H9 (cell line): Measurements from ENCODE around the gene CCDC158. TPM values are rescaled to one million over a fixed set of nuclear protein-coding genes. Genes with fewer than 3 reads are reported as not detected.

Experiments
- DNase-seq: peaks from one replicate; pipeline ENCODE4 v3.0.0-alpha.2; 2017
- H2AFZ ChIP-seq: one replicate; pipeline ENCODE4 v1.6.1; 2013; ENCODE audit warnings: mild to moderate bottlenecking, low read length, control low read depth, moderate library complexity
- H2AK5ac ChIP-seq: 2 replicates; pipeline ENCODE4 v1.6.1; 2013; ENCODE audit warnings: low read length, control low read depth, mixed read lengths; ENCODE audit not compliant: insufficient read length
- H2BK120ac ChIP-seq: one replicate; pipeline ENCODE4 v1.6.1; 2013; ENCODE audit warnings: low read depth, mild to moderate bottlenecking, low read length, control low read depth, inconsistent platforms; ENCODE audit not compliant: poor library complexity, severe bottlenecking
- H2BK12ac ChIP-seq: 2 replicates; pipeline ENCODE4 v1.6.1; 2013; ENCODE audit warnings: low read length, control low read depth, mixed read lengths, low read depth; ENCODE audit not compliant: insufficient read length
- H2BK15ac ChIP-seq: 2 replicates; pipeline ENCODE4 v1.6.1; 2013; ENCODE audit warnings: low read depth, low read length, control low read depth
- H2BK20ac ChIP-seq: one replicate; pipeline ENCODE4 v1.6.1; 2013; ENCODE audit warnings: low read depth, mild to moderate bottlenecking, low read length, control low read depth, inconsistent platforms; ENCODE audit not compliant: poor library complexity, severe bottlenecking
- H2BK5ac ChIP-seq: 2 replicates; pipeline ENCODE4 v1.6.1; 2013; ENCODE audit warnings: low read length, control low read depth, mixed read lengths; ENCODE audit not compliant: insufficient read length
- H3K14ac ChIP-seq: 2 replicates; pipeline ENCODE4 v1.6.1; 2013; ENCODE audit warnings: low read length, control low read depth; ENCODE audit not compliant: insufficient read depth
- H3K18ac ChIP-seq: 2 replicates; pipeline ENCODE4 v1.6.1; 2013; ENCODE audit warnings: low read depth, mild to moderate bottlenecking, mixed read lengths, low read length, control low read depth; ENCODE audit not compliant: insufficient read length
- H3K23ac ChIP-seq: 2 replicates; pipeline ENCODE4 v1.6.1; 2013; ENCODE audit warnings: low read length, control low read depth, mixed read lengths, low read depth; ENCODE audit not compliant: insufficient read length
- H3K23me2 ChIP-seq: 2 replicates; pipeline ENCODE4 v1.6.1; 2013; ENCODE audit warnings: low read depth, mild to moderate bottlenecking, mixed read lengths, low read length, control low read depth; ENCODE audit not compliant: insufficient read length, poor library complexity, severe bottlenecking
- H3K27ac ChIP-seq: 2 replicates; pipeline ENCODE4 v1.5.1; 2013; ENCODE audit warnings: low read length, control low read depth, mixed read lengths, low read depth; ENCODE audit not compliant: insufficient read length
- H3K27me3 ChIP-seq: 2 replicates; pipeline ENCODE4 v1.6.1; 2013; ENCODE audit warnings: low read length, control low read depth, inconsistent platforms; ENCODE audit not compliant: insufficient read depth
- H3K4ac ChIP-seq: 2 replicates; pipeline ENCODE4 v1.6.1; 2013; ENCODE audit warnings: low read depth, mild to moderate bottlenecking, control low read depth, inconsistent platforms, low read length, moderate library complexity
- H3K4me1 ChIP-seq: 2 replicates; pipeline ENCODE4 v1.6.1; 2013; ENCODE audit warnings: low read length, control low read depth, inconsistent platforms; ENCODE audit not compliant: insufficient read depth
- H3K4me2 ChIP-seq: 2 replicates; pipeline ENCODE4 v1.6.1; 2013; ENCODE audit warnings: low read length, control low read depth, mixed read lengths; ENCODE audit not compliant: insufficient read length, insufficient read depth
- H3K56ac ChIP-seq: 2 replicates; pipeline ENCODE4 v1.6.1; 2013; ENCODE audit warnings: low read depth, mild to moderate bottlenecking, mixed read lengths, low read length, control low read depth; ENCODE audit not compliant: insufficient read length
- H3K79me1 ChIP-seq: 2 replicates; pipeline ENCODE4 v1.6.1; 2013; ENCODE audit warnings: low read depth, mild to moderate bottlenecking, moderate library complexity, low read length, control low read depth, inconsistent platforms; ENCODE audit not compliant: insufficient read depth, poor library complexity, severe bottlenecking
- H3K79me2 ChIP-seq: 2 replicates; pipeline ENCODE4 v1.6.1; 2013; ENCODE audit warnings: low read length, control low read depth, inconsistent platforms; ENCODE audit not compliant: insufficient read depth
- H3K9ac ChIP-seq: 2 replicates; pipeline ENCODE4 v1.6.1; 2013; ENCODE audit warnings: low read length, control low read depth, mixed read lengths; ENCODE audit not compliant: insufficient read length; ENCODE audit errors: extremely low read depth
- H3K9me3 ChIP-seq: one replicate; pipeline ENCODE4 v1.6.1; 2013; ENCODE audit warnings: low read depth, low read length, inconsistent platforms; ENCODE audit not compliant: control insufficient read depth
- H3T11ph ChIP-seq: one replicate; pipeline ENCODE4 v1.6.1; 2013; ENCODE audit warnings: mild to moderate bottlenecking, low read length, control low read depth, inconsistent platforms
- H4K20me1 ChIP-seq: one replicate; pipeline ENCODE4 v1.6.1; 2013; ENCODE audit not compliant: control insufficient read depth, insufficient read length, insufficient read depth
- H4K5ac ChIP-seq: 2 replicates; pipeline ENCODE4 v1.6.1; 2013; ENCODE audit warnings: low read depth, mild to moderate bottlenecking, mixed read lengths, low read length, control low read depth; ENCODE audit not compliant: insufficient read length
- H4K8ac ChIP-seq: replicated peaks from 2 replicates; pipeline ENCODE4 v1.6.1; 2013; ENCODE audit warnings: low read length, control low read depth, mixed read lengths, low read depth; ENCODE audit not compliant: insufficient read length
- H4K91ac ChIP-seq: 2 replicates; pipeline ENCODE4 v1.6.1; 2013; ENCODE audit warnings: low read depth, mild to moderate bottlenecking, moderate library complexity, mixed read lengths, low read length, control low read depth; ENCODE audit not compliant: insufficient read length
- H3K27ac Mint-ChIP-seq, 3 experiments: 2 replicates in 2 of 3; 3 replicates in 1 of 3; pipeline ENCODE4 v1.8.0; 2020 to 2021; ENCODE audit warnings: mixed read lengths in 3 of 3, mild to moderate bottlenecking in 1 of 3, moderate library complexity in 1 of 3
- H3K27me3 Mint-ChIP-seq: 2 replicates; pipeline ENCODE4 v1.8.0; 2021; ENCODE audit warnings: low read depth, mild to moderate bottlenecking, moderate library complexity, mixed read lengths
- H3K36me3 Mint-ChIP-seq, 3 experiments: 2 replicates in 2 of 3; 3 replicates in 1 of 3; pipeline ENCODE4 v1.8.0; 2020 to 2021; ENCODE audit warnings: low read depth in 3 of 3, mixed read lengths in 3 of 3; ENCODE audit not compliant: insufficient read depth in 1 of 3
- H3K4me1 Mint-ChIP-seq, 2 experiments: 2 replicates each; pipeline ENCODE4 v1.8.0; 2020; ENCODE audit warnings: mixed read lengths in 2 of 2
- H3K4me3 Mint-ChIP-seq, 2 experiments: 2 replicates in 1 of 2; 3 replicates in 1 of 2; pipeline ENCODE4 v1.8.0; 2020 to 2021; ENCODE audit warnings: mild to moderate bottlenecking in 2 of 2, mixed read lengths in 2 of 2, moderate library complexity in 1 of 2
- H3K9me3 Mint-ChIP-seq, 2 experiments: 2 replicates in 1 of 2; 3 replicates in 1 of 2; pipeline ENCODE4 v1.8.0; 2020; ENCODE audit warnings: mild to moderate bottlenecking in 2 of 2, mixed read lengths in 2 of 2, moderate library complexity in 1 of 2
- WGBS: extraction: QIAGEN DNeasy Blood & Tissue Kit; methylation state at CpG from one replicate; pipeline ENCODE4 v1.1.7; 2013; ENCODE audit warnings: missing lambda C conversion rate, low lambda C conversion rate, mixed read lengths; ENCODE audit not compliant: insufficient read length; ENCODE audit errors: extremely low coverage; 5-methylcytosine and 5-hydroxymethylcytosine counted together
- long read RNA-seq: library from polyadenylated mRNA; unstranded; transcript quantifications from one replicate; pipeline ENCODE4 v2.0.0, GENCODE V29; 2020
- total RNA-seq: library from RNA; stranded (reverse); gene quantifications from 2 replicates; pipeline ENCODE4 v1.2.1, GENCODE V29; 2021
- TF ChIP-seq, protein P1 (sequence below): fragments of 200-600 bp; sonication (generic); conservative IDR thresholded peaks from 3 replicates; pipeline ENCODE4 v1.8.0; 2021; ENCODE audit warnings: antibody characterized with exemption, mild to moderate bottlenecking

The CCDC158 gene
- total RNA-seq, result 0.09 TPM in 1 of 2 replicates, not detected in the other
- long read RNA-seq, result 0 reads

DNA sequence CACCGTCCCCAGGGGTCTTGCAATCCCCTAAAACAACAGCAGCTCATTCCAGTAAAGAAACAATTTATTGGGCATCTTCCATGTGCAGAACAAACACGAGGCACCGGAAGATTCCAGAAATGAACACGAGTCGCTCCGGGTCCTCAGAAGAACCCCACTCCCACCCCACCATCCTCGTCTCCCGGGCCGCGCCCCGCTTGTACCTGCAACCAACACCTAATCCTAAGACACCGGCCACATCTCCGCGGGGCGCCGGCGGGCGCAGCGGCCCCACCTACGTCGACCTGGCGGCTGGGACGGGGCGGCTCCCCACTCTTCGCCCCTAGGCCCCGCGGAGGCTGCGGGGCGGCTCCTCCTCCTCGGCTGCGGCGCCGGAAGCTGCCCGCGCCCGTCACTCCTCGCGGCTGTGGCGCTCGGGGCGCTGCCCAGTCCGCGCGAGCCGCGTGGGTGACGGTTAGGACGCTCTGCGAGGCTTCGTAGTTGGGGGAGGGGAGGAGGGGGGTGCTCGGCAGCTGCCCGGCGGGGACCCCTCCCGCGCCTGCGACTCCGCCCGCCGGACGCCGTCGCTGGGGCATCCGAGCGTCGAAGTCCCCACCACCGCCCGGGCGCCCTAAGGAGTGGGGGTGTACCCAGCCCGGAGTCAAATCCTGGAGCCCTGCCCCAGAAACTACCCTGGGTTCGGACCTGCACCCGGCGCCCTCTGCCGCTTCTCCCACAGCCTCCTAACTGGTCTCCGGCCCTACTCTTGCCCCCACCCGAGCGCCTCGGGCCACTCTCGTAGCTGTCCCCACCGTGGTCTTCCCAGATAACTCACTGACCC, at the start of gene CCDC158:
Gene CCDC158, minus strand, starts transcription at position 380 of the 820 bp plus-strand sequence. CDS start 17,934 bp downstream, outside the sequence.
- Histone ChIP-seq H2BK20ac (no peak within 1 kb of the TSS), H3K27me3 (no peaks in the 10 kb centered on the region), H3K18ac (no peak within 1 kb of the TSS), H3K23me2 (no peaks in the 10 kb centered on the region), H3K23ac (no peak within 1 kb of the TSS), H2BK120ac (no peak within 1 kb of the TSS), H3K14ac (no peak within 1 kb of the TSS), H3K4ac (no peak within 1 kb of the TSS), H3T11ph (no peak within 1 kb of the TSS), H2AK5ac (no peak within 1 kb of the TSS), H3K4me1 (no peaks in the 10 kb centered on the region), H3K9ac (no peak within 1 kb of the TSS), H2BK5ac (no peak within 1 kb of the TSS), H2AFZ (no peak within 1 kb of the TSS), H4K5ac (no peak within 1 kb of the TSS), H4K8ac (no peak within 1 kb of the TSS), H2BK15ac (no peak within 1 kb of the TSS), H3K27ac (no peak within 1 kb of the TSS), H2BK12ac (no peak within 1 kb of the TSS), H3K79me2 (no peaks in the 10 kb centered on the region), H3K9me3 (peaks cover 5% of the 10 kb centered on the region), H4K20me1 (no peaks in the 10 kb centered on the region), H3K56ac (no peak within 1 kb of the TSS), H3K4me2 (no peak within 1 kb of the TSS), H3K79me1 (no peaks in the 10 kb centered on the region), H4K91ac (no peak within 1 kb of the TSS)
- Mint-ChIP-seq H3K4me1 (peaks cover 11 to 13% of the 10 kb centered on the region in 2 experiments), H3K4me3 (no peak within 1 kb of the TSS), H3K36me3 (peaks cover 8 to 18% (median 12%) of the 10 kb centered on the region in 3 experiments), H3K9me3 (peaks cover 23 to 27% of the 10 kb centered on the region in 2 experiments), H3K27me3 (no peaks in the 10 kb centered on the region), H3K27ac (no peak within 1 kb of the TSS; a peak in 1 of 7 replicates)
- TF ChIP-seq, protein P1, sequence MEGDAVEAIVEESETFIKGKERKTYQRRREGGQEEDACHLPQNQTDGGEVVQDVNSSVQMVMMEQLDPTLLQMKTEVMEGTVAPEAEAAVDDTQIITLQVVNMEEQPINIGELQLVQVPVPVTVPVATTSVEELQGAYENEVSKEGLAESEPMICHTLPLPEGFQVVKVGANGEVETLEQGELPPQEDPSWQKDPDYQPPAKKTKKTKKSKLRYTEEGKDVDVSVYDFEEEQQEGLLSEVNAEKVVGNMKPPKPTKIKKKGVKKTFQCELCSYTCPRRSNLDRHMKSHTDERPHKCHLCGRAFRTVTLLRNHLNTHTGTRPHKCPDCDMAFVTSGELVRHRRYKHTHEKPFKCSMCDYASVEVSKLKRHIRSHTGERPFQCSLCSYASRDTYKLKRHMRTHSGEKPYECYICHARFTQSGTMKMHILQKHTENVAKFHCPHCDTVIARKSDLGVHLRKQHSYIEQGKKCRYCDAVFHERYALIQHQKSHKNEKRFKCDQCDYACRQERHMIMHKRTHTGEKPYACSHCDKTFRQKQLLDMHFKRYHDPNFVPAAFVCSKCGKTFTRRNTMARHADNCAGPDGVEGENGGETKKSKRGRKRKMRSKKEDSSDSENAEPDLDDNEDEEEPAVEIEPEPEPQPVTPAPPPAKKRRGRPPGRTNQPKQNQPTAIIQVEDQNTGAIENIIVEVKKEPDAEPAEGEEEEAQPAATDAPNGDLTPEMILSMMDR, result no peak
- DNase-seq, result no peak
- no CpG with 5 or more reads among the region's 79 CpGs for WGBS
